ENCODE results near the gene WDR20. TPM values are rescaled to one million over a fixed set of nuclear protein-coding genes. Genes with fewer than 3 reads are reported as not detected.

The WDR20 gene
- total and polyA plus RNA-seq, 2 of the 8 experiments (the other 6 are each of a cell fraction or from before 2014, with no cell fraction given), result 11.2 to 26.7 TPM

- Histone ChIP-seq H2BK20ac (ENCODE audit: low read length) (no peak overlapping the region), H4K5ac (ENCODE audit: insufficient read length, low read depth, low read length) (no peak overlapping the region), H2BK15ac (ENCODE audit: low read length) (no peak overlapping the region), H3K9ac (replicated peaks in 1 of 4; ENCODE audit: extremely low read depth in 1 of 4, low read depth in 3 of 4, low read length in 3 of 4) (no peak overlapping the region), H3K14ac (ENCODE audit: insufficient read length) (no peak overlapping the region), H2BK12ac (ENCODE audit: low read depth, low read length) (no peak overlapping the region), H3K79me1 (ENCODE audit: low read depth, low read length) (no peaks in the 10 kb centered on the region), H2AFZ (ENCODE audit: low read length) (no peak overlapping the region), H4K91ac (replicated peaks; ENCODE audit: insufficient read length, low read length) (no peak overlapping the region), H3K18ac (ENCODE audit: extremely low read depth, low read length) (no peak overlapping the region), H3K27me3 (replicated peaks in 1 of 4; ENCODE audit: control insufficient read depth in 3 of 4, extremely low read depth in 1 of 4, insufficient read depth in 3 of 4, low read length in 3 of 4) (no peaks in the 10 kb centered on the region), H3K4me1 (replicated peaks in 1 of 4; ENCODE audit: control insufficient read depth in 3 of 4, insufficient read depth in 4 of 4, low read length in 3 of 4) (peaks cover 0 to 2% (median 0%) of the 10 kb centered on the region in 4 experiments; a peak in 1 of 7 replicates), H3K79me2 (ENCODE audit: control insufficient read depth in 1 of 2, insufficient read depth in 2 of 2, low read length in 2 of 2) (no peaks in the 10 kb centered on the region), H3K9me3 (ENCODE audit: insufficient read depth in 2 of 2, low read depth in 1 of 2, low read length in 1 of 2) (no peaks in the 10 kb centered on the region), H3K4me2 (ENCODE audit: insufficient read depth in 1 of 2, low read depth in 2 of 2, low read length in 2 of 2) (no peak overlapping the region), H3K27ac (ENCODE audit: low read depth, low read length) (no peak overlapping the region), H2BK5ac (ENCODE audit: low read depth, low read length) (no peak overlapping the region), H3K36me3 (ENCODE audit: control insufficient read depth in 2 of 4, insufficient read depth in 4 of 4, low read length in 3 of 4) (no peaks in the 10 kb centered on the region), H3K4me3 (ENCODE audit: extremely low read depth in 1 of 4, insufficient read depth in 2 of 4, low read depth in 3 of 4, low read length in 4 of 4) (no peak overlapping the region), H3K23me2 (ENCODE audit: low read depth, low read length) (no peaks in the 10 kb centered on the region), H2BK120ac (replicated peaks; ENCODE audit: low read depth, low read length) (no peak overlapping the region), H4K20me1 (replicated peaks in 1 of 2; ENCODE audit: control insufficient read depth in 1 of 2, insufficient read depth in 2 of 2, low read length in 2 of 2) (no peaks in the 10 kb centered on the region), H3K4ac (replicated peaks; ENCODE audit: insufficient read length, low read depth, low read length) (no peak overlapping the region), H3K23ac (ENCODE audit: insufficient read length) (no peak overlapping the region), H2AK5ac (ENCODE audit: low read depth, low read length) (no peak overlapping the region), H4K8ac (ENCODE audit: extremely low read depth, insufficient read depth, low read length) (no peak overlapping the region), H3K56ac (replicated peaks; ENCODE audit: insufficient read length, low read depth, low read length) (no peak overlapping the region)
- no peak for DNase-seq (ENCODE audit: low read depth in 1 of 2, low spot score in 2 of 2)
- ChIA-PET CTCF (ENCODE audit: partially characterized antibody) (no interaction called here), POLR2A (ENCODE audit: partially characterized antibody) (no interaction called here)
- WGBS, 2 experiments (ENCODE audit: extremely low coverage in 1 of 2, insufficient coverage in 1 of 2, insufficient read length in 1 of 2, insufficient replicate concordance in 2 of 2, low coverage in 1 of 2, low lambda C conversion rate in 2 of 2, missing lambda C conversion rate in 1 of 2), result 100% methylated on average over 8 of the region's 10 CpGs; no CpG with 5 or more reads in 1 of the 2 experiments
- FAIRE-seq, result no peak
- TF ChIP-seq SIN3A (conservative IDR thresholded peaks at IDR 0.05 in 1 of 2, IDR thresholded peaks at IDR 0.05 in 1 of 2; ENCODE audit: low read depth in 1 of 2, low read length in 2 of 2) (no peak), NRF1 (IDR thresholded peaks at IDR 0.05; ENCODE audit: low read depth, low read length) (no peak), MAX (IDR thresholded peaks at IDR 0.05) (no peak), RNF2 (IDR thresholded peaks at IDR 0.05; ENCODE audit: borderline replicate concordance, low read depth, low read length, missing control alignments, poor library complexity, severe bottlenecking) (no peak), CREB1 (IDR thresholded peaks at IDR 0.05) (no peak), ATF2 (IDR thresholded peaks at IDR 0.05; ENCODE audit: low read length) (no peak), USF2 (IDR thresholded peaks at IDR 0.05; ENCODE audit: low read length) (no peak), KDM1A (IDR thresholded peaks at IDR 0.05; ENCODE audit: borderline replicate concordance, low read length) (no peak), SRF (IDR thresholded peaks at IDR 0.05; ENCODE audit: low read depth, low read length) (no peak), EGR1 (IDR thresholded peaks at IDR 0.05; ENCODE audit: borderline replicate concordance, low read depth, low read length) (no peak)
Observed at GRCh38 chr14:102103062-102103695, 36.5 kb upstream of the WDR20 start.
